PFSK-1 (cell line): Measurements from ENCODE around the gene SLC39A11.

Source experiments
- FOXP2 ChIP-seq: optimal IDR thresholded peaks from 2 replicates; pipeline ENCODE3; 2011; ENCODE audit warnings: borderline replicate concordance, control low read depth, inconsistent platforms; ENCODE audit not compliant: insufficient read depth; ENCODE audit errors: extremely low read length, extremely low read depth
- POLR2AphosphoS5 ChIP-seq: IDR thresholded peaks from 2 replicates; pipeline ENCODE4 v1.6.1; 2012; ENCODE audit warnings: low read depth, mild to moderate bottlenecking, control low read depth, low read length, moderate library complexity

DNA sequence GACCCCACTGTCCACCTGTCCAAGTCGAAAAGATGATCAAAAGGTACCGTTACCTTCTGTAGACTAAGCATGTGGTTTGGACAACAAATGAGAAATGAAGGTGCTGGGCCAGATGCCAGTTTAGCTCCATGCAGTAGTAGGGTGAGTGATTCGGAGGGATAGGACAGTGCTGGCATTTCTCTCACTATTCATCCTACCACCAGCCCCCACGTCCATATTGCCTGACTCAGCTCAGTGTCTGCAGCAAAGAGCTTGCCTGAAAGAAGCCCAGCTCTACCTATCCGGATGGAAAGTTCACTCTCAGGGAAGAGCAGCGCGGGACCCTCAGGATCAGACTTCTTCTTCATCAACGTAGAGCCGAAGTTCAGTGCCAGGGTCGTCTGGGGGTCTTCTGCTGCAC, 145.0 kb downstream of the SLC39A11 start:
- TF ChIP-seq POLR2AphosphoS5, result no peak
- TF ChIP-seq FOXP2, result no peak
